GM23338 (cell line): ENCODE results near the gene TECR. TPM values are rescaled to one million over a fixed set of nuclear protein-coding genes. Genes with fewer than 3 reads are reported as not detected.

Experiments used
- ATAC-seq: fragments of 200-7000 bp; cut with Tn5 transposase; 3 replicates; pipeline ENCODE4 v1.9.1; 2020
- DNase-seq: peaks from one replicate; pipeline ENCODE4 v3.0.0-alpha.2; 2015; ENCODE audit warnings: low spot score
- H2AFZ ChIP-seq: fragments of 200-600 bp; sonication (generic); 2 replicates; pipeline ENCODE4 v1.8.0; 2016; ENCODE audit warnings: antibody characterized with exemption, mild to moderate bottlenecking, moderate library complexity
- H3F3A ChIP-seq: fragments of 200-600 bp; sonication (generic); replicated peaks from 2 replicates; pipeline ENCODE4 v1.8.0; 2017; ENCODE audit warnings: antibody characterized with exemption, mixed run types, low read depth
- H3K27ac ChIP-seq: fragments of 200-600 bp; sonication (generic); 2 replicates; pipeline ENCODE4 v1.6.1; 2016; ENCODE audit warnings: low read depth
- H3K27me3 ChIP-seq: fragments of 200-600 bp; sonication (generic); 2 replicates; pipeline ENCODE4 v1.8.0; 2016; ENCODE audit warnings: mild to moderate bottlenecking, mixed run types, moderate library complexity; ENCODE audit not compliant: insufficient read depth
- H3K36me3 ChIP-seq: fragments of 200-600 bp; sonication (generic); 2 replicates; pipeline ENCODE4 v1.8.0; 2016; ENCODE audit warnings: mild to moderate bottlenecking; ENCODE audit not compliant: insufficient read depth
- H3K4me1 ChIP-seq: fragments of 200-600 bp; sonication (generic); 2 replicates; pipeline ENCODE4 v1.8.0; 2016; ENCODE audit warnings: mild to moderate bottlenecking, moderate library complexity; ENCODE audit not compliant: insufficient read depth
- H3K4me2 ChIP-seq: fragments of 200-600 bp; sonication (generic); 2 replicates; pipeline ENCODE4 v1.7.1; 2017; ENCODE audit warnings: mixed run types
- H3K4me3 ChIP-seq: fragments of 200-600 bp; sonication (generic); 2 replicates; pipeline ENCODE4 v1.6.1; 2016; ENCODE audit warnings: mixed run types
- H3K79me2 ChIP-seq: fragments of 200-600 bp; sonication (generic); replicated peaks from 2 replicates; pipeline ENCODE4 v1.8.0; 2017; ENCODE audit warnings: mild to moderate bottlenecking; ENCODE audit not compliant: insufficient read depth
- H3K9me2 ChIP-seq: fragments of 200-600 bp; sonication (generic); 2 replicates; pipeline ENCODE4 v1.8.0; 2017; ENCODE audit not compliant: insufficient read depth
- H4K20me1 ChIP-seq: fragments of 200-600 bp; sonication (generic); replicated peaks from 2 replicates; pipeline ENCODE4 v1.8.0; 2017; ENCODE audit warnings: mild to moderate bottlenecking; ENCODE audit not compliant: insufficient read depth
- H3K27ac Mint-ChIP-seq: 2 replicates; pipeline ENCODE4 v1.8.0; 2020; ENCODE audit warnings: inconsistent platforms, mild to moderate bottlenecking, moderate library complexity, mixed read lengths
- H3K27me3 Mint-ChIP-seq: 3 replicates; pipeline ENCODE4 v1.8.0; 2022; ENCODE audit warnings: low read depth, mild to moderate bottlenecking, moderate library complexity, mixed read lengths, inconsistent platforms; ENCODE audit not compliant: insufficient read depth, poor library complexity
- H3K36me3 Mint-ChIP-seq: 3 replicates; pipeline ENCODE4 v1.8.0; 2021; ENCODE audit warnings: low read depth, mild to moderate bottlenecking, inconsistent platforms, moderate library complexity, mixed read lengths
- H3K4me1 Mint-ChIP-seq: 3 replicates; pipeline ENCODE4 v1.8.0; 2020; ENCODE audit warnings: mild to moderate bottlenecking, inconsistent platforms, mixed read lengths
- H3K4me3 Mint-ChIP-seq: 3 replicates; pipeline ENCODE4 v1.8.0; 2021; ENCODE audit warnings: moderate library complexity, mild to moderate bottlenecking, inconsistent platforms, mixed read lengths
- H3K9me3 Mint-ChIP-seq: 3 replicates; pipeline ENCODE4 v1.8.0; 2020; ENCODE audit warnings: moderate library complexity, mild to moderate bottlenecking, inconsistent platforms, mixed read lengths
- EZH2phosphoT487 ChIP-seq: fragments of 200-600 bp; sonication (generic); IDR thresholded peaks from one replicate; pipeline ENCODE4 v1.8.1; 2018; ENCODE audit warnings: antibody characterized with exemption; ENCODE audit not compliant: unreplicated experiment
- JUNB ChIP-seq: IDR thresholded peaks from one replicate; pipeline ENCODE4 v1.6.1; 2016; ENCODE audit warnings: antibody characterized with exemption; ENCODE audit not compliant: unreplicated experiment
- STAT1 ChIP-seq: IDR thresholded peaks from one replicate; pipeline ENCODE4 v1.6.1; 2016; ENCODE audit warnings: antibody characterized with exemption; ENCODE audit not compliant: unreplicated experiment
- ZNF331 ChIP-seq: fragments of 250-450 bp; sonication (Bioruptor Pico); IDR thresholded peaks from 2 replicates; pipeline ENCODE4 v1.5.0; 2020; ENCODE audit warnings: low read depth, mild to moderate bottlenecking, moderate library complexity
- polyA plus RNA-seq: library from polyadenylated mRNA; unstranded; fragments of >200 nt; fragmentation: Nextera tagmentation; extraction: Ambion mirVana; gene quantifications from 2 replicates; pipeline ENCODE4 v1.2.1, GENCODE V29; 2016
- total RNA-seq: library from RNA; depleted of rRNA; stranded (reverse); fragments of >200 nt; shearing (Covaris generic); gene quantifications from 2 replicates; pipeline ENCODE4 v1.2.3, GENCODE V29; 2014
- TF ChIP-seq, protein P1 (sequence below): IDR thresholded peaks from one replicate; pipeline ENCODE4 v1.6.1; 2018; ENCODE audit warnings: antibody characterized with exemption; ENCODE audit not compliant: unreplicated experiment
- TF ChIP-seq, protein P2 (sequence below): IDR thresholded peaks from 2 replicates; pipeline ENCODE4 v1.6.1; 2016; ENCODE audit warnings: antibody characterized with exemption
- TF ChIP-seq, protein P3 (sequence below), 2 experiments: fragments of 200-600 bp in 1 of 2; sonication (generic) in 1 of 2; conservative IDR thresholded peaks; 2 replicates each; pipeline versions ENCODE4 v1.5.1 to v1.6.1; 2016 to 2017; ENCODE audit warnings: antibody characterized with exemption in 2 of 2, low read depth in 2 of 2, mild to moderate bottlenecking in 2 of 2, moderate library complexity in 1 of 2
- TF ChIP-seq, protein P4 (sequence below): fragments of 250-450 bp; sonication (Bioruptor Pico); IDR thresholded peaks from 2 replicates; pipeline ENCODE4 v1.5.0; 2020; ENCODE audit warnings: mild to moderate bottlenecking, moderate library complexity

The TECR gene
- total and polyA plus RNA-seq, 2 experiments from 2014 or later = 107 to 268 TPM

DNA sequence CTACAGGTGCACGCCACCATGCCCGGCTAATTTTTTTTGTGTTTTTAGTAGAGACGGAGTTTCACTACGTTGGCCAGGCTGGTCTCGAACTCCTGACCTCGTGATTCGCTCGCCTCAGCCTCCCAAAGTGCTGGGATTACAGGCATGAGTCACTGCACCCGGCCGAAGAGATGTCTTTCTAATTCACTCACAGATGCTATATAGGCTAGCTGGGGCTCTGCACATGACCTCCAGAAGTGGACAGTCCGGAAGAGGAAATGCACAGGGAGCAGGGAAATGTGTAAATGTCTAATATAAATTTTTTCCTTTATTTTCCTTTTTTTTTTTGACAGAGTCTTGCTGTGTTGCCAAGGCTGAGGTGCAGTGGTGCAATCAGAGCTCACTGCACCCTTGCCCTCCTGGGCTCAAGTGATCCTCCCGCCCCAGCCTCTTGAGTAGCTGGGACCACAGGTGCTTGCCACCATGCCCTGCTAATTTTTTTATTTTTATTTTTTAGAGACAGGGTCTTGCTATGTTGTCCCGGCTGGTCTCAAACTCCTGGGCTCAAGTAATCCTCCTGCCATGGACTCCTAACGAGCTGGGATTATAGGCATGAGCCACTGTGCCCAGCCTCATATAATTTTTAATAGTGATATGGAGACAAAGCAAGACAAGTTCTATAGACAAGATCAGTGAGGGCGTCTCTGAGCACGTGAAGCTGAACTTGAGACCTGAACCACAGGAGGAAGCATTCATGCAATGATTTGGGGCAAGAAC lies 41.8 kb upstream of the TECR start:
- Mint-ChIP-seq H3K27me3 (peaks cover 5% of the 10 kb centered on the region), H3K4me3 (no peak overlapping the region), H3K27ac (no peak overlapping the region), H3K4me1 (peaks cover 2% of the 10 kb centered on the region; the same call in 2 of the 3 replicates), H3K36me3 (peaks cover 48% of the 10 kb centered on the region), H3K9me3 (no peaks in the 10 kb centered on the region)
- Histone ChIP-seq H3K27me3 (no peaks in the 10 kb centered on the region), H3K4me3 (no peak overlapping the region), H3K4me1 (no peaks in the 10 kb centered on the region), H3K9me2 (no peaks in the 10 kb centered on the region), H3F3A (peaks cover 4% of the 10 kb centered on the region; the same call in 1 of the 2 replicates), H4K20me1 (peaks cover 10% of the 10 kb centered on the region), H3K36me3 (peaks cover 11% of the 10 kb centered on the region), H3K4me2 (no peak overlapping the region), H3K79me2 (no peaks in the 10 kb centered on the region), H3K27ac (no peak overlapping the region), H2AFZ (no peak overlapping the region)
- TF ChIP-seq EZH2phosphoT487 (no peak), ZNF331 (CRISPR knock-in tag) (no peak), JUNB (no peak), STAT1 (no peak)
- TF ChIP-seq, protein P1, sequence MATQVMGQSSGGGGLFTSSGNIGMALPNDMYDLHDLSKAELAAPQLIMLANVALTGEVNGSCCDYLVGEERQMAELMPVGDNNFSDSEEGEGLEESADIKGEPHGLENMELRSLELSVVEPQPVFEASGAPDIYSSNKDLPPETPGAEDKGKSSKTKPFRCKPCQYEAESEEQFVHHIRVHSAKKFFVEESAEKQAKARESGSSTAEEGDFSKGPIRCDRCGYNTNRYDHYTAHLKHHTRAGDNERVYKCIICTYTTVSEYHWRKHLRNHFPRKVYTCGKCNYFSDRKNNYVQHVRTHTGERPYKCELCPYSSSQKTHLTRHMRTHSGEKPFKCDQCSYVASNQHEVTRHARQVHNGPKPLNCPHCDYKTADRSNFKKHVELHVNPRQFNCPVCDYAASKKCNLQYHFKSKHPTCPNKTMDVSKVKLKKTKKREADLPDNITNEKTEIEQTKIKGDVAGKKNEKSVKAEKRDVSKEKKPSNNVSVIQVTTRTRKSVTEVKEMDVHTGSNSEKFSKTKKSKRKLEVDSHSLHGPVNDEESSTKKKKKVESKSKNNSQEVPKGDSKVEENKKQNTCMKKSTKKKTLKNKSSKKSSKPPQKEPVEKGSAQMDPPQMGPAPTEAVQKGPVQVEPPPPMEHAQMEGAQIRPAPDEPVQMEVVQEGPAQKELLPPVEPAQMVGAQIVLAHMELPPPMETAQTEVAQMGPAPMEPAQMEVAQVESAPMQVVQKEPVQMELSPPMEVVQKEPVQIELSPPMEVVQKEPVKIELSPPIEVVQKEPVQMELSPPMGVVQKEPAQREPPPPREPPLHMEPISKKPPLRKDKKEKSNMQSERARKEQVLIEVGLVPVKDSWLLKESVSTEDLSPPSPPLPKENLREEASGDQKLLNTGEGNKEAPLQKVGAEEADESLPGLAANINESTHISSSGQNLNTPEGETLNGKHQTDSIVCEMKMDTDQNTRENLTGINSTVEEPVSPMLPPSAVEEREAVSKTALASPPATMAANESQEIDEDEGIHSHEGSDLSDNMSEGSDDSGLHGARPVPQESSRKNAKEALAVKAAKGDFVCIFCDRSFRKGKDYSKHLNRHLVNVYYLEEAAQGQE = no peak
- TF ChIP-seq, protein P2, sequence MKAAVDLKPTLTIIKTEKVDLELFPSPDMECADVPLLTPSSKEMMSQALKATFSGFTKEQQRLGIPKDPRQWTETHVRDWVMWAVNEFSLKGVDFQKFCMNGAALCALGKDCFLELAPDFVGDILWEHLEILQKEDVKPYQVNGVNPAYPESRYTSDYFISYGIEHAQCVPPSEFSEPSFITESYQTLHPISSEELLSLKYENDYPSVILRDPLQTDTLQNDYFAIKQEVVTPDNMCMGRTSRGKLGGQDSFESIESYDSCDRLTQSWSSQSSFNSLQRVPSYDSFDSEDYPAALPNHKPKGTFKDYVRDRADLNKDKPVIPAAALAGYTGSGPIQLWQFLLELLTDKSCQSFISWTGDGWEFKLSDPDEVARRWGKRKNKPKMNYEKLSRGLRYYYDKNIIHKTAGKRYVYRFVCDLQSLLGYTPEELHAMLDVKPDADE = no peak
- TF ChIP-seq, protein P3, sequence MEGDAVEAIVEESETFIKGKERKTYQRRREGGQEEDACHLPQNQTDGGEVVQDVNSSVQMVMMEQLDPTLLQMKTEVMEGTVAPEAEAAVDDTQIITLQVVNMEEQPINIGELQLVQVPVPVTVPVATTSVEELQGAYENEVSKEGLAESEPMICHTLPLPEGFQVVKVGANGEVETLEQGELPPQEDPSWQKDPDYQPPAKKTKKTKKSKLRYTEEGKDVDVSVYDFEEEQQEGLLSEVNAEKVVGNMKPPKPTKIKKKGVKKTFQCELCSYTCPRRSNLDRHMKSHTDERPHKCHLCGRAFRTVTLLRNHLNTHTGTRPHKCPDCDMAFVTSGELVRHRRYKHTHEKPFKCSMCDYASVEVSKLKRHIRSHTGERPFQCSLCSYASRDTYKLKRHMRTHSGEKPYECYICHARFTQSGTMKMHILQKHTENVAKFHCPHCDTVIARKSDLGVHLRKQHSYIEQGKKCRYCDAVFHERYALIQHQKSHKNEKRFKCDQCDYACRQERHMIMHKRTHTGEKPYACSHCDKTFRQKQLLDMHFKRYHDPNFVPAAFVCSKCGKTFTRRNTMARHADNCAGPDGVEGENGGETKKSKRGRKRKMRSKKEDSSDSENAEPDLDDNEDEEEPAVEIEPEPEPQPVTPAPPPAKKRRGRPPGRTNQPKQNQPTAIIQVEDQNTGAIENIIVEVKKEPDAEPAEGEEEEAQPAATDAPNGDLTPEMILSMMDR (conservative IDR thresholded peaks at IDR 0.05; ENCODE audit: low read depth in 2 of 2) = no peak
- TF ChIP-seq, protein P4, sequence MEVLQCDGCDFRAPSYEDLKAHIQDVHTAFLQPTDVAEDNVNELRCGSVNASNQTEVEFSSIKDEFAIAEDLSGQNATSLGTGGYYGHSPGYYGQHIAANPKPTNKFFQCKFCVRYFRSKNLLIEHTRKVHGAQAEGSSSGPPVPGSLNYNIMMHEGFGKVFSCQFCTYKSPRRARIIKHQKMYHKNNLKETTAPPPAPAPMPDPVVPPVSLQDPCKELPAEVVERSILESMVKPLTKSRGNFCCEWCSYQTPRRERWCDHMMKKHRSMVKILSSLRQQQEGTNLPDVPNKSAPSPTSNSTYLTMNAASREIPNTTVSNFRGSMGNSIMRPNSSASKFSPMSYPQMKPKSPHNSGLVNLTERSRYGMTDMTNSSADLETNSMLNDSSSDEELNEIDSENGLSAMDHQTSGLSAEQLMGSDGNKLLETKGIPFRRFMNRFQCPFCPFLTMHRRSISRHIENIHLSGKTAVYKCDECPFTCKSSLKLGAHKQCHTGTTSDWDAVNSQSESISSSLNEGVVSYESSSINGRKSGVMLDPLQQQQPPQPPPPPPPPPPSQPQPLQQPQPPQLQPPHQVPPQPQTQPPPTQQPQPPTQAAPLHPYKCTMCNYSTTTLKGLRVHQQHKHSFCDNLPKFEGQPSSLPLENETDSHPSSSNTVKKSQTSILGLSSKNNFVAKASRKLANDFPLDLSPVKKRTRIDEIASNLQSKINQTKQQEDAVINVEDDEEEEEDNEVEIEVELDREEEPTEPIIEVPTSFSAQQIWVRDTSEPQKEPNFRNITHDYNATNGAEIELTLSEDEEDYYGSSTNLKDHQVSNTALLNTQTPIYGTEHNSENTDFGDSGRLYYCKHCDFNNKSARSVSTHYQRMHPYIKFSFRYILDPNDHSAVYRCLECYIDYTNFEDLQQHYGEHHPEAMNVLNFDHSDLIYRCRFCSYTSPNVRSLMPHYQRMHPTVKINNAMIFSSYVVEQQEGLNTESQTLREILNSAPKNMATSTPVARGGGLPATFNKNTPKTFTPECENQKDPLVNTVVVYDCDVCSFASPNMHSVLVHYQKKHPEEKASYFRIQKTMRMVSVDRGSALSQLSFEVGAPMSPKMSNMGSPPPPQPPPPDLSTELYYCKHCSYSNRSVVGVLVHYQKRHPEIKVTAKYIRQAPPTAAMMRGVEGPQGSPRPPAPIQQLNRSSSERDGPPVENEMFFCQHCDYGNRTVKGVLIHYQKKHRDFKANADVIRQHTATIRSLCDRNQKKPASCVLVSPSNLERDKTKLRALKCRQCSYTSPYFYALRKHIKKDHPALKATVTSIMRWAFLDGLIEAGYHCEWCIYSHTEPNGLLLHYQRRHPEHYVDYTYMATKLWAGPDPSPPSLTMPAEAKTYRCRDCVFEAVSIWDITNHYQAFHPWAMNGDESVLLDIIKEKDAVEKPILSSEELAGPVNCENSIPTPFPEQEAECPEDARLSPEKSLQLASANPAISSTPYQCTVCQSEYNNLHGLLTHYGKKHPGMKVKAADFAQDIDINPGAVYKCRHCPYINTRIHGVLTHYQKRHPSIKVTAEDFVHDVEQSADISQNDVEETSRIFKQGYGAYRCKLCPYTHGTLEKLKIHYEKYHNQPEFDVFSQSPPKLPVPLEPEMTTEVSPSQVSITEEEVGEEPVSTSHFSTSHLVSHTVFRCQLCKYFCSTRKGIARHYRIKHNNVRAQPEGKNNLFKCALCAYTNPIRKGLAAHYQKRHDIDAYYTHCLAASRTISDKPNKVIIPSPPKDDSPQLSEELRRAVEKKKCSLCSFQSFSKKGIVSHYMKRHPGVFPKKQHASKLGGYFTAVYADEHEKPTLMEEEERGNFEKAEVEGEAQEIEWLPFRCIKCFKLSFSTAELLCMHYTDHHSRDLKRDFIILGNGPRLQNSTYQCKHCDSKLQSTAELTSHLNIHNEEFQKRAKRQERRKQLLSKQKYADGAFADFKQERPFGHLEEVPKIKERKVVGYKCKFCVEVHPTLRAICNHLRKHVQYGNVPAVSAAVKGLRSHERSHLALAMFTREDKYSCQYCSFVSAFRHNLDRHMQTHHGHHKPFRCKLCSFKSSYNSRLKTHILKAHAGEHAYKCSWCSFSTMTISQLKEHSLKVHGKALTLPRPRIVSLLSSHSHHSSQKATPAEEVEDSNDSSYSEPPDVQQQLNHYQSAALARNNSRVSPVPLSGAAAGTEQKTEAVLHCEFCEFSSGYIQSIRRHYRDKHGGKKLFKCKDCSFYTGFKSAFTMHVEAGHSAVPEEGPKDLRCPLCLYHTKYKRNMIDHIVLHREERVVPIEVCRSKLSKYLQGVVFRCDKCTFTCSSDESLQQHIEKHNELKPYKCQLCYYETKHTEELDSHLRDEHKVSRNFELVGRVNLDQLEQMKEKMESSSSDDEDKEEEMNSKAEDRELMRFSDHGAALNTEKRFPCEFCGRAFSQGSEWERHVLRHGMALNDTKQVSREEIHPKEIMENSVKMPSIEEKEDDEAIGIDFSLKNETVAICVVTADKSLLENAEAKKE (CRISPR knock-in tag) = no peak
- no peak for DNase-seq
- ATAC-seq = no peak
